Hindlimb muscle (tissue), 1 donor: ENCODE results near the gene FAM90A26. TPM values are rescaled to one million over a fixed set of nuclear protein-coding genes. Genes with fewer than 3 reads are reported as not detected.
"Not testable (repeated sequence)": the region's sequence is repeated elsewhere in the genome, so short reads cannot be mapped to it uniquely, and the experiment has no call there.

Experiments used
- DNase-seq: peaks from one replicate; pipeline ENCODE4 v3.0.0-alpha.2; 2013
- polyA plus RNA-seq: library from polyadenylated mRNA; unstranded; fragments of 120-200 nt; gene quantifications from one replicate; pipeline ENCODE4 v1.2.1, GENCODE V29; 2013; ENCODE audit not compliant: insufficient read length

FAM90A26 gene
- polyA plus RNA-seq, 1 donor = 0.08 TPM

DNA sequence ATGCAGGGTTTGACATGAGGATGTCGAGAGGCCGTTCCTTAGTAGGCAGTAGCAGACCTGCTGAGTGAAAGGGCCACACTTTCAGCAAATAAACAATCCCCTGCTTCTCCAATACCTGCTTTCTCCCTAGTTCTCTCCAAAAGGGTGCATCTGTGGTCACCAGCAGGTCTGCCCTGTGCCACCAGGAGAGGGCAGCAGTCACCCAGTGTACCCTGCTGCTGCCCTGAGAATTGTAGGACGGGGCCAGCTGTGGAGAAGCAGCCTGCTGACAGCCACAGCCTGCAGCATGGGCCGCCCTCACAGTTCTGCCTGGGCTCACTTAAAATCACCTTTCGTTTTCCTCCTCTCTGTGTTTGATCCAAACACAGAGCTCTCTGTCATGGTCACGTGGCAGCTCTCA, 11.8 kb upstream of the FAM90A26 start:
- DNase-seq = not testable (repeated sequence)

- DNase-seq = not testable (repeated sequence)
Measured at GRCh38 chr4:9160046-9160445, 10.2 kb upstream of the FAM90A26 start.

DNA sequence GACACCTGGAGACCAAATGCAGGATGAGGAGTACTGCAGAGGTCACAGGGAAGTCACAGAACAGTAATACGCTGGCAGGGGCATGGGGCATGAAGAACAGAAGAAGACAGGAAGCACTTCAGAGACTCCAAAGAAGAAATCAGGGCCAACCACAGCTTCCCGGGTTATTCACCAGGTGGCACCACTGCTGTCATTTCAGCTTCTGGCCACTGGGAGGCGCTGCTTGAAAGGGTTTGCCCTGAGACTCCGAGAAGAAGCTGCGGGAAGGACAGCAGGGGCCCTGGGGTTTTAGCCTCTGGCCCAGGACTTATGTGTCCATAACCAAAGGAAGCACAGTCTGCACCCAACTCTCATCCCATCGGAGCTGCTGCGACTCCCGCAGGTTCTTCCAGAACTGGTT, 4.2 kb upstream of the FAM90A26 start:
- not testable (repeated sequence) for DNase-seq

DNA sequence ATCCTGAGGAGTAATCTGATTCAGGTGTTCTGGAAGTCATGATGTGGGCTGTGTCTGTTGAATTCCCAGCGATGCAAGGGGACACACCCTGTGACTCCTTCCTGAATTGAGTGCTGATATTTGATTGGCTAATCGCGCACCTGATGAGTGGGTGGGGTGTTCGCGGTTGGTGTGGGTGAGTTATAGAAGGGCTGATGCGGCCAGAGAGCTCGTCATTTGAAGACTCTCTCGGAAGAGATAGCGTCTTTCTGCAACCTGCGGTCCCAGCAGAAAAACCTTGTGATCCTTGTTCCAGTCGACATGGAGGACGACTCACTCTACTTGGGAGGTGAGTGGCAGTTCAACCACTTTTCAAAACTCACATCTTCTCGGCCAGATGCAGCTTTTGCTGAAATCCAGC, 40.1 kb downstream of the FAM90A26 start, which contains the start of gene USP17L10:
Gene USP17L10 (plus strand): TSS at position 301 of the 400 bp plus-strand sequence. CDS start 0 bp downstream, at position 301.
- not testable (repeated sequence) for DNase-seq

GRCh38 chr4:9214701-9215100, 44.5 kb downstream of the FAM90A26 start:
- DNase-seq = not testable (repeated sequence)

- DNase-seq = not testable (repeated sequence)
Measured at GRCh38 chr4:9215105-9215504, 44.9 kb downstream of the FAM90A26 start, which contains the start of gene USP17L11. USP17L11 (plus strand) TSS chr4:9215405; CDS start chr4:9215405, 0 bp downstream.

DNA sequence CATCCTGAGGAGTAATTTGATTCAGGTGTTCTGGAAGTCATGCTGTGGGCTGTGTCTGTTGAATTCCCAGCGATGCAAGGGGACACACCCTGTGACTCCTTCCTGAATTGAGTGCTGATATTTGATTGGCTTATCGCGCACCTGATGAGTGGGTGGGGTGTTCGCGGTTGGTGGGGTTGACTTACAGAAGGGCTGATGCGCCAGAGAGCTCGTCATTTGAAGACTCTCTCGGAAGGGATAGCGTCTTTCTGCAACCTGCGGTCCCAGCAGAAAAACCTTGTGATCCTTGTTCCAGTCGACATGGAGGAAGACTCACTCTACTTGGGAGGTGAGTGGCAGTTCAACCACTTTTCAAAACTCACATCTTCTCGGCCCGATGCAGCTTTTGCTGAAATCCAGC, 49.6 kb downstream of the FAM90A26 start, which contains the start of gene USP17L12:
Gene USP17L12 (plus strand): TSS at position 301 of the 400 bp plus-strand sequence. CDS start 0 bp downstream, at position 301.
- DNase-seq = not testable (repeated sequence)

DNA sequence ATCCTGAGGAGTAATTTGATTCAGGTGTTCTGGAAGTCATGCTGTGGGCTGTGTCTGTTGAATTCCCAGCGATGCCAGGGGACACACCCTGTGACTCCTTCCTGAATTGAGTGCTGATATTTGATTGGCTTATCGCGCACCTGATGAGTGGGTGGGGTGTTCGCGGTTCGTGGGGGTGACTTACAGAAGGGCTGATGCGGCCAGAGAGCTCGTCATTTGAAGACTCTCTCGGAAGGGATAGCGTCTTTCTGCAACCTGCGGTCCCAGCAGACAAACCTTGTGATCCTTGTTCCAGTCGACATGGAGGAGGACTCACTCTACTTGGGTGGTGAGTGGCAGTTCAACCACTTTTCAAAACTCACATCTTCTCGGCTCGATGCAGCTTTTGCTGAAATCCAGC, 54.4 kb downstream of the FAM90A26 start, which contains the start of gene USP17L13:
Gene USP17L13 (plus strand): TSS at position 301 of the 400 bp plus-strand sequence. CDS start 0 bp downstream, at position 301.
- not testable (repeated sequence) for DNase-seq

Other genes with a start within 250 kb of the FAM90A26 start
- not detected for gene USP17L10, start 40.2 kb downstream of the FAM90A26 start, polyA plus RNA-seq
- not detected for gene USP17L11, start 45.0 kb downstream of the FAM90A26 start, polyA plus RNA-seq
- gene USP17L12, start 49.7 kb downstream of the FAM90A26 start, polyA plus RNA-seq = not detected
- not detected for gene USP17L13, start 54.5 kb downstream of the FAM90A26 start, polyA plus RNA-seq
- not detected for gene USP17L15, start 64.0 kb downstream of the FAM90A26 start, polyA plus RNA-seq
- not detected for gene USP17L17, start 73.5 kb downstream of the FAM90A26 start, polyA plus RNA-seq
- gene USP17L18, start 78.2 kb downstream of the FAM90A26 start, polyA plus RNA-seq = not detected
- not detected for gene USP17L19, start 83.0 kb downstream of the FAM90A26 start, polyA plus RNA-seq
- gene USP17L20, start 87.7 kb downstream of the FAM90A26 start, polyA plus RNA-seq = not detected
- not detected for gene USP17L21, start 92.5 kb downstream of the FAM90A26 start, polyA plus RNA-seq
- gene USP17L22, start 97.2 kb downstream of the FAM90A26 start, polyA plus RNA-seq = not detected
- gene USP17L24, start 154.8 kb downstream of the FAM90A26 start, polyA plus RNA-seq = not detected
- not detected for gene USP17L25, start 159.5 kb downstream of the FAM90A26 start, polyA plus RNA-seq
- gene USP17L26, start 164.2 kb downstream of the FAM90A26 start, polyA plus RNA-seq = not detected
- gene USP17L5, start 169.0 kb downstream of the FAM90A26 start, polyA plus RNA-seq = not detected
- not detected for gene USP17L27, start 173.7 kb downstream of the FAM90A26 start, polyA plus RNA-seq
- gene USP17L28, start 178.5 kb downstream of the FAM90A26 start, polyA plus RNA-seq = not detected
- not detected for gene USP17L29, start 183.2 kb downstream of the FAM90A26 start, polyA plus RNA-seq
- gene USP17L30, start 192.7 kb downstream of the FAM90A26 start, polyA plus RNA-seq = not detected